ENCODE results near the gene ZNF207. TPM values are rescaled to one million over a fixed set of nuclear protein-coding genes. Genes with fewer than 3 reads are reported as not detected.
"Not testable (repeated sequence)": the region's sequence is repeated elsewhere in the genome, so short reads cannot be mapped to it uniquely, and the experiment has no call there.

ZNF207 gene
- total RNA-seq, 1 donor from 2014 or later, result 76.1 TPM

DNA sequence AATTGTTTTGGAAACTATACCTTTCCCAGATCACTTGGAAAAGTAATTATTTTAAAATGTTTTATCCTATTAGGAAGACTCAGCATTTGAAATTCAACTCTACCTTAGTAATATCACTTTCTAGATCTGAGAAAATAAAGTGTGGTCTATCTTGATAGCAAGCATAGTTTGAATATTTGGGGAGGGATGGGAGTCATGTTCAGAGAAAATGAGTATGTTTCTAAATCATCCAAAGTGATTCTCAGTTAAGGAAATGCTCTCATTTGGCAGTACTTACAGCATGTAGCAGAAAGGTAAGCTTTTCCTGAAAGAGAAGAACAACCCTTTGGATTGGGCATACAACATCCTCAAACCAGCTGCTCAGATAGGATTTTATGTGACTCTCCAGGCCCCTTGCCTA is 14.9 kb upstream of the ZNF207 start:
- no peak for DNase-seq (ENCODE audit: low spot score)

DNA sequence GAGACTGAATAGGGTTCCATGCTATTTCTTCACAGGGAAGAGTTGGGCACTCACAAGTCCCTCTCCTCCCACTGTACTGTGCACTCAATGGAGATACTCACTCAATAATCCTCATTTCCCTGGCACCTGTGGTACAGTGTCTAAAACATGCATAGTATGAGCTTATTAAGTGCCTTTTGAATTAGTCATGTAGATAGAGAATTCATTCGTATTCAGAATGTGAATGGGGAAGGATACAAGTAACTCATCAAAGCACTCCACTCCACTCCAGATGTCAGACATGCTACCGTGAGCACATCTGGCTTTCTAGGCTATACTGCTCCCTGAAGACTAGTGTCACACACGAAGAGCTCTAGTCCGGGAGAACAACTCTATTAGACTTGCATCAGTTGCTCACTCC is 14.3 kb upstream of the ZNF207 start:
- no peak for DNase-seq (ENCODE audit: low spot score)

DNA sequence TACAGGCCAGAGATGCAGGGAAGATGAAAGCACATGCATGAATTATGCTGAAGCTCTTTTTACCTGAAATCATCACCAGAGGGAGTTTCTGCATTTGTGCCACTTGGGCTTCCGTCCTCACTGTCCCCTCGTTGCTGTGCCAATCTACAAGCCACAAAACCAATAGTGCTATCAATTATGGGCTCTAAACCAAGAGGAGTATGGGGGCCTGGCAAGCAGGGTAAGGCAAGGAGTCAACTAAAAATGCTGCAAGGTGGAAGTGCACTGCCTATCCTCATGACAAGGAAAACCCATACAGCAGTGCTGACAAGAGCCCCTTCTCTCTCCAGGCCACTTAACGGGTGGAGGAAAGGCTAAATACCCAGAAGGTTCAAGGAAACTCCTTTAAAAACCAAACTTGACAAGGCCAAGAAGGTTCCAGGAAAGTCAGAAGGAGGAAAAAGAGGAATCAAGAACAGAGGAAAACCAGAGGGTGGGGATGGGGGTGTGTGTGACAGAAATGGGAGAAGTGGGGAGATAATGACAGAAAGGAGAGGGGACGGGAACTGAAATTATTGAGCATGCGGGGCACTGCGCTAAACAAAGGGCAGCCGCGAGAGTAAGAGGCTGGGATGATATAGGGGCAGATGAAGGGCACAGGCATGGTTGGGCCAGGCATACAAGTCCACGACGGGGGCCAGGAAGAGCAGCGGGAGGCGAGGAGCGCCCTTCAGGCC is 8.7 kb upstream of the ZNF207 start:
- DNase-seq (ENCODE audit: low spot score), result peak; percentile 23

DNA sequence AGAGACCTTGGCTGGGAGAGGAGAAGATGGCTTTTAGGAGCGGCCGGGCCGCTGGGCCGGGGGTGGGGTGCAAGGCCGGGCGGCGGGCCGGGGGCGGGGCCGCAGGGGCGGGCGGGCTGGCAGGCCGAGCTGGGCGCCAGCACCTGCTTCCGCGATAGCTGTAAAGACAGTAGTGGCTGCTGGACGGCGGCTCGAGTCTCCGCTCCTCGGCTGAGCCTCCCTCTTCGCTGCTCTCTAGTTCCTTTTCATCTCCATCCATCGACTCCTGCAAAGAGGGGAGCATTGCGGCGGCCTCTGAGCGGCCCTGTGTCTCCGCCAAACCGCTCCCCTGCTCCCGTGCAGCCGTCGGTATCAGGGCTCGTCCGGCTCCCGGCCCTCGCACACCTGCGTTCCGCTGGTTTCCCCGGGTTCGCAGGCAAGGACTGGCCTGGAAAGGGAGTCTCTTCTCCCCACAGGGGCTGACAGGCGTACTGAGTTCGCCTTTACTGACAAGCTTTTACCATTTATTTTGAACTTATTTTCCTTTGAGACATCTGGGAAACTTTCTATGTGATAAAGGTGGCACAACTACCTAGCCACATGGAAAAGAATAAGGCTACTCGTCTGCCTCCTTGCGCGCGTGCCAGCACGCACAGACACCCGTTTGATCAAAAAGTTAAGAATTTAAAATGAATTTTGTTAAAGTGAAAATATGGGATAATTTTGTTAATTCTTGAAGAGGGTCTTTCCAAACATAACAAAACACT is 7.9 kb upstream of the ZNF207 start, which contains the start of gene C17orf75:
C17orf75 (minus strand) TSS at position 317 of the 746 bp plus-strand sequence; CDS start at position 283, 34 bp downstream.
- peak; percentile 75 for DNase-seq (ENCODE audit: low spot score)

DNA sequence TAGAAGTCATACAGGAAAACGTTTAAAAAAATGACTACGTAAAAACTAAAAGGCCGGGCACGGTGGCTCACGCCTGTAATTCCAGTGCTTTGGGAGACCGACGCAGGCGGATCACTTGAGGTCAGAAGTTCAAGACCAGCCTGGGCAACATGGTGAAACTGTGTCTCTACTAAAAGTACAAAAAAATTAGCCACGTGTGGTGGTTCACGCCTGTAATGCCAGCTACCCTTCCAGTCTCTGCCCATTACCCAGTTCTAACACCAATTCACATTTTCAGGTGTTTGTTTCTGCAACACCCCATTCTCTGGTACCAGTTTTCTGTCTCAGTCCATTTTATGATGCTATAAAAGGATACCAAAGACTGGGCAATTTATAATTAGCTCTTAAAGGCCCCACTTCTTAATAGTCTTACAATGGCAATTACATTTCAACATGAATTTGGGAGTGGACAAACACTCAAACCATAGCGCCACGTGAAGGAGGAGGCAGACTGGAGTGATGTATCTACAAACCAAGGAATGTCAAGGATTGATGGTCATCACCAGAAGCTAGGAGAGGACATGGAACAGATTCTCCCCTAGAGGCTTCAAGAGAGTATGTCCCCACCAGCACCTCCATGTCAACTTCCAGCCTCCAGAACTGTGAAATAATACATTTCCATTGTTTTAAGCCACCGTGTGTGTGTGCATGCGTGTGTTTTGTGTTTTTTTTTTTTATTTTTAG is 7.2 kb upstream of the ZNF207 start:
- DNase-seq (ENCODE audit: low spot score), result no peak

DNA sequence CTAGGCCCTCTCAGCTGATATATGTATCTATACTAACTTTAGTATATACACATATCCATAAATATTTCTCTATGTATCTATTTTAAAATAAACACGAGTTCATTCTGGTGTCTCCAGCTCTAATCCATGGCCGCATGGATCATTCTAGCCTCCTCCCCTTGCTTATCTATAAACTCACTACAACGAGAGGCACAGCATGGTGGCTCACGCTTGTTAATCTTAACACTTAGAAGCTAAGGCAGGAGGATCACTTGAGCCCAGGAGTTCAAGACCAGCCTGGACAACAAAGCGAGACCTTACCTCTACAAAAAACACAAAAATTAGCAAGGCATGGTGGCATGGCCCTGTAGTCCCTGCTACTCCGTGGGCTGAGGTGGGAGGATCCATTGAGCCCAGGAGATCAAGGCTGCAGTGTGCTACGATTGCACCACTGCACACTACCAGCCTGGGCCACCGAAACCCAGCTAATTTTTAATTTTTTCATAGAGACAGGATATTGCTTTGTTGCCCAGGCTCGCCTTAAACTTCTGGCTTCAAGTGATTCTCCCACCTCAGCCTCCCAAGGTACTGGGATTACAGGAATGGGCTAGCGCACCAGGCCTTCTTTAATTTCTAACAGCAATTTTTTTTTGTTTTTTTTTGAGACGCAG is 3.9 kb upstream of the ZNF207 start:
- no peak for DNase-seq (ENCODE audit: low spot score)

DNA sequence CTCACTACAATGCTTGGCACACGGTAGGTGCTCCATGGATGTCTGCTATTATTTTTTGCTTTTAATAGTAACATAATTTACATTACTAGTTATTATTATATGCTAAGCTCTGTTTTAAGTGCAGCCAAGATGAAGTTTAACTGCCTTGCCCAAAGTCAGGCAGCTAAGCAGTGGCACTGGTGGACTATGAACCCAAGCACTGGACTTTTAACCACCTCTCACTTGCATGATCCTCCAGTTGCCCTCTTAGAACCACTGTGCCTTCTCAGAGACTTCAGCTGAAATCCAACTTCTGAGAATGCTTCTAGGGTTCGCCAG is 1.5 kb upstream of the ZNF207 start:
- DNase-seq (ENCODE audit: low spot score), result no peak

DNA sequence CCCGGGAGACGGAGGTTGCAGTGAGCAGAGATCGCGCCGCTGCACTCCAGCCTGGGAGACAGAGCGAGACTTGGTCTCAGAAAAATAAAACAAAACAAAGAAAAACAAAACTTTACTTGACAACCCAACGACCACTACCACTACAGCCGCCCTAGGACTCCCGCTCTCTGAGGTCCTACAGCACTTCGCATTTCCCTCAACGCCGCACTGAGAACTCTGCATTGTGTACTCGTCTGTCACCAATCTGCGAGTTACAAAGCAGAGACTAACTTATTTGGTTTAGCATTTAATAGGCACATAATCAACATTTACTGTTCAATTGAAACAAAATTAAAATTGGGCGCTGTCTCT is 479 bp upstream of the ZNF207 start:
- no peak for DNase-seq (ENCODE audit: low spot score)

DNA sequence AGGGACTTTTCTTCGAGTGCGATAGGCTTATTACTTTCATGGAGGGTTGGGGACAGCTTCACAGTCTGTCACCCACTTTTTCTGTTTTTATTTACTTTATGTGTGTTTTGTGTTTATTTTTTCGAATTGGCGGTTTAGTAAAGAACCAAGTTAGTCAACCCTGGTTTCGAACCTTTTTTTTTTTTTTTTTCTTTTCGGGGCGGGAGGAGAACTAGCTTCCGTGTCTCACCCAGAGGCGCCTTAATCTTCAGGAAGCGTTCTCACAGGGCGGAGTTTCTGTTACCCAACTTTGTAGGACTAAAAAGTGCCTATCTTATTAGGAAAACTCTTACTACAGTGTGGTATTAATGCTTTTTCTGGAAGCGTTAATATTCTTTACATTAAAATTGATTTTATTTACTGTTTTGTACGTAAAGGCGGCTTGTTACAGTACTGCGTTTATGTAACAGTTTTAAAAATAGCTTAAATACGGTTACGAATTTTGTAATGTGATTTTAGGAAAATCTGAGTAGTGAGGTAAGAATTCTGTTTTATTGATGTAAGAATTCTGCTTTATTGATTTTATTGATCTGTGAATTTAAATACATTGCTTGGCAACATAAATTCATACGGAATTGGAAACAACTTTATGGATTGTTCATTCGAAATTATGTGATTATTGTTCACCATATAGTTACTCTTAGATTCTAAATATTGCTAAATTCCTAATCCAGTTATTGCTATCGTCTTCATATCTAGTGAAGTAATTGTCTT is 885 bp downstream of the ZNF207 start:
- DNase-seq (ENCODE audit: low spot score), result peak; percentile 85

DNA sequence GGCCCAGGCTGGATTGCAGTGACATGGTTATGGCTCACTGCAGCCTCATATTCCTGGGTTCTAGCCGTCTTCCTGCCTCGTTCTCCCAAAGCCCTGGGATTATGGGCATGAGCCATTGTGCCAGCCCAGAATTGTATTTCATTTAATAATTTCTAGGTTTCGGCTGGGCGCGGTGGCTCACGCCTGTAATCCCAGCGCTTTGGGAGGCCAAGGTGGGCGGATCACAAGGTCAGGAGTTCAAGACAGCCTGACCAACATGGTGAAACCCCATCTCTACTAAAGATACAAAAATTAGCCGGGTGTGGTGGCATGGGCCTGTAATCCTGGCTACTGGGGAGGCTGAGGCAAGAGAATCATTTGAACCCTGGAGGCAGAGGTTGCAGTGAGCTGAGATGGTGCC is 2.8 kb downstream of the ZNF207 start:
- not testable (repeated sequence) for DNase-seq (ENCODE audit: low spot score)

DNA sequence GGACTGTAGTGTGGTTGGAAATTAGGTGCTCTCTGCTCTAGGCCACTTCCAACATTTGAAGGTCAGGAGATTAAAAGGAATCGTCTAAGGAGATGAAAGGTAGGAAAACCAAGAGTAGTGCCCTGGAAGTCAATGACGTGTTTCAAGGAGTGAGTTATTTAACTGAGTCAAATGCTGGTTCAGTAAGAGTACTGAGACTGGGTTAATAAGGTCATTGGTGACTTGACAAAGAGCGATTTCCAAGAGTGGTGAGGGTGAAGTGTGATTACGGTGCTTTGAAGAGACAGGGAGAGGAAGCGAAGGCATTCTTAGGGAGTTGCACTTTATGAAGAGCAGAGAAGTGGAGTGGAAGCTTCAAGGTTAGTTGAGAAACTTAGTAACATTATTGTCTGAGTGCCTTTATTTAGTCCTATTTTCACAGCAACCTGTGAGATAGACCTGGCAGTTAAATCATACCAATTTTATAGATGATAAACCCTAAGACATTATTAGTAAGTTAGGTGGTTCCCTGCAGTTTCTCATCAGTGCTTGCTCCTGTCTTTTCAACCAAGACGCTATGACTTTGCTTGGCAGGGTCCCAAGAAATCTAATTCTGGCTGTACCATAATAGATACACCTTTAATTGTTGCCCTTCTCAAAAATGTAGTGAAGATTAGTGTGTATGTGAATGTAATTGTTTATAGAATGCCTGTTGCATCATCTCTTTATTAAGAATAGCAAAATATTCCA is 5.9 kb downstream of the ZNF207 start:
- no peak for DNase-seq (ENCODE audit: low spot score)

DNA sequence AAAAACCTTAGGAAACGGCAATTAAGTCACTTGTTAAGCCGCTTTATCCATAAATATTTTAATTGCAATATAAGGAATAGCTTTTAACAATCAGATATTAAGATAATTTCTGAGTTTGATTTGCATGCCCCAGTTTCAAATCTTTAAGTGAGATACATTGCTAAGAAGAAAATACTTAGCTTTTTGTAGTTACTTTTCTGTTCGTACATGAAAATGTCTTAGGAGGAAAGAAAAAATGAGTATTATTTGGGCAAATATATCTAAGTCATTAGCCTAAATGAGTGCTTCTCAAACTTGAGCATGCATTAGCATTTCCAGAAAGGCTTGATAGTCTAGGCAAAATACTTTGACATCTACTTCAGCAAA is 6.4 kb downstream of the ZNF207 start:
- no peak for DNase-seq (ENCODE audit: low spot score)

DNA sequence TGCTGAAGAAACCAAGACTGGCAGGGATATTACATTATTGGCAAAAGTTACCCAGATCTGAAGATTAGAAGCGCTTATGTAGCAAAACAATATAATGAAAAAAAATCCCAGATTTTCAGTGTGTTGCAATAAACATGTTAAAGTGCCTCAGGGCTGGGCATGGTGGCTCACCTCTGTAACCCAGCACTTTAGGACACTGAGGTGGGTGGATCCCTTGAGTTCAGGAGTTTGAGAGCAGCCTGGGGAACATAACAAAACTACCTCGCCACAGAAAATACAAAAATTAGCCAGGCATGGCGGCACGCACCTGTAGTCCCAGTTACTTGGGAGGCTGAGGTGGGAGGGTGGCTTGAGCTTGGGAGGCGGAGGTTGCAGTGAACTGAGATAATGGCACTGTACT is 6.8 kb downstream of the ZNF207 start:
- no peak for DNase-seq (ENCODE audit: low spot score)

DNA sequence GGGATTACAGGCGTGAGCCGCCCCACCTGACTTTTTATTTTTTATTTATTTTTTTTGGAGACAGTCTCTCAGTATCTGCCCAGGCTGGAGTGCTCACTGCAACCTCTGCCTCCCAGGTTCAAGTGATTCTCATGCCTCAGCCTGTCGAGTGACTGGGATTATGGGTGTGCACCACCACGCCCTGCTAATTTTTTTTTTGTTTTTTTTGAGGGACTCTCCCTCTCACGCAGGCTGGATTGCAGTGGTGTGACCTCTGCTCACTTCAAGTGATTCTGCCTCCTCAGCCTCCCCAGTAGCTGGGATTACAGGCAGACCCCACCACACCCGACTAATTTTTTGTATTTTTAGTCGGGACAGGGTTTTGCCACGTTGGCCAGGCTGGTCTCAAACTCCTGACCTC is 7.7 kb downstream of the ZNF207 start:
- DNase-seq (ENCODE audit: low spot score), result no peak

DNA sequence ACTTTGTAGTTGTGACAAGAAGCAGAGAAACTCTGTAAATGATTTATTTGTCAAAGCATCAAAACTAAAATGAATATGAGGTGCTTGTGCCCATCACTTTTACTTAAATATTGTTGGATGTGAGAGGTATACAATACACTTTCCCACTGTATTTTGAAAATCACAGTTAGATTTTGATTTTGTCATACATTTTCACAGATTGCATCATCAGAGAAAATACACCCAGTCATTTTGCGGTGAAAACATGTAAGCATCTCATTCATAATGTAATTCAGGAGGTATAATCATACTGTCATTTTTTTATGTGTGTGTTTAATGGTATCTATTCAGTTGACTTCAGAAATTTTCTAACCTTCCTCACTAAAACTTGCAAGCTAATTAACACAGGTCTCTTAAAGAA is 11.3 kb downstream of the ZNF207 start:
- DNase-seq (ENCODE audit: low spot score), result no peak

DNA sequence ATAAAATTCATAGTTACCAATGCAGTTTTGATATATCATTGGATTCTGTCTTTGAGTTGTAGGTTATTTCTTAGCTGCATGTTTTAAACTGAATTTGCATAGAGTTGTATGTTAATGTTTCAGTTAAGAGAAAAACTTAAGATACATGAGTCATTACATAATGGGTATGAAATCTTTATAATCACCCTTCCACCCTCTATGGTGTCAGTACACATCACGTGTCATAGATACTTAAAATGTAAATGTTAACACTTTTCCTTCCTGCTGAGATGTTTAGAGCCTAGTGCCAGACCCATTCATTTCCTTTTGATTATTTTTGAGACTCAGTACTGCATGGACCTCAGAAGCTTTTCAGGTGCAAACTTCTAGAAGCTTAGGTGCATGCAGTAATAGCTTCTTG is 20.5 kb downstream of the ZNF207 start:
- no peak for DNase-seq (ENCODE audit: low spot score)

DNA sequence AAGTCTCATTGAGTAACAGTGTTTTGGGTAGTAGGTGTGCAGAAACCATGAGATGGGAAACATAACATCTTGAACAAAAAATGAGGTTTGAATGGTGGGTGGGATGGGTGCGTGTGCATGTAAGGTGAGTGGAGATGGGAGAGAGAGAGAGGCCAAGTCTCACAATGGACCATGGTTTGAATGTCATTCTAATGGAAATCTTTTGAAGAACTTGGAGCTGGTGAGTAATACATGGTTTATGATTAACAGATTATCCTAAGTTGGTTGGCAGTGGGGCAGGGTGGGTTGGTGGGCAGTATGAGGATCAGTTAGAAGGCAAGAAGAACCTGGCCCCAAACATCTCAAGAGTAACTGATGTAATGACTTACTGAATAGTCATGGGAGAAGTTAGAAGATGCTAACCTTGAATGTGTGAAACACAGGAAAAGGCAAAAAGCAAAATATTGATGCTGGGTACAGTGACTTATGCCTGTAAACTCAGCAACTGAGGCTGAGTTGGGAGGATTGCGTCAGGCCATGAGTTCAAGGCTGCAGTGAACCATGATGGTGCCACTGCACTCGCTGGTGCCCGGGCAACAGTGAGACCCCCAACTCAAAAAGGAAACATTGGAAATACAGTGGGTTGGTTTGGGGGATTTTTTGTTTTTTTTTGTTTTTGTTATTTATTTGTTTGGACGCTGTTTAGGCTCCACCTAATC is 32.7 kb downstream of the ZNF207 start:
- no peak for DNase-seq (ENCODE audit: low spot score)

DNA sequence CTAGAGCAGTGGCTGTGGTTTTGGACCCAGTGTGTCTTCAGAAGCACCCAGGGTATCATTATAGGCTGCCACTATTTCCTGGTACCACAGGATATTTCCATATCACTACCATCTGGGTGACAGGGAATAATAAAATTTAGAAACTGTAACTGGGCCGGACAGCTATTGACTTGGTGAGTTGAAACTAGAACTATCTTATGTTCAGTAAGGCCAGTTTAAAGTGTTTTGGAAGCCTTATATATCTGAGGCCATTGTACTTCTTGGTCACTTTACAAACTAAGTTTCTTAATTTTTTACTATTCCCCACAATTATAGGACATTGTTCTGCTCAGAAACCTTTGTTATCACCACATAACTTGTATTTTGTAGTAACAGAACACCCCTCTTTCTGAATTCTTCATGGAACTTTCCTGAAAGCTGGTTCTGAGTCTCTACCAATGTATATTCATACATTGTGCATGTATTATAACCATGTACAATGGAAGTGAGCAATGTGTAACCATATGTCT is 34.0 kb downstream of the ZNF207 start:
- DNase-seq (ENCODE audit: low spot score), result no peak

DNA sequence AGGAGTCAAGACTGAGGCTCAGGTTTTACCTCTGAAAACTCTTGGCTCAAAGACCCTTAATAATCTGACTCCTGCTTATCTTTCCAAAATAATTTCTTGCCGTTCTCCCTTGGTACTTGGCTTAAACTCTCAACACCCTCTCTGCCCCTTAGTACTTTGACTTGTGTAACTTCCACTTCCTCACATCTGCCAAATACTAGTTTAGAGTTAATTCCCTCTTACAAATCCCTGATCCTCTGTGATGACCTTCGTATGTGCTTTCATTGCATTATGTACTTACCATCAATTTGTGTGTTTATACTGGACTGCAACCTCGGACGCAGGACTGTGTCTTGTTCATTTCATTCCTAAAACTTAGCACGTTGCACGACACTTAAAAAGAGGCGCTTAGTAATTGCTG is 35.2 kb downstream of the ZNF207 start:
- DNase-seq (ENCODE audit: low spot score), result no peak

DNA sequence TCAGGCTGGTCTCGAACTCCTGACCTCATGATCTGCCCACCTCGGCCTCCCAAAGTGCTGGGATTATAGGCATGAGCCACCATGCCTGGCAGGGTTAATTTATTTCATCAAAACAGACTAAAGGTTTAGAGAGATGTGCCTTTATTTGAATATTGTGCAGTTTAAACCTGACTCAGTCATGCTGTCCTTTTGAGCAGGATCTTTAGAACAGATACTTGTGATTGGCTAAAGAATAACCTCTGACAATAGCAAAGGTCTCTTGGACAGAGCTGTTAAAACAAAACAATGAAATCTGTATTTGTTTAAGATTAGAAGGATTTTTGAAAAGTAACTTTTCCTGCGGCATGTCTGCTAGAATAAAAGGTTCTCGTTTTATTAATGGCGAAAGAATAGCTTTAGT is 36.0 kb downstream of the ZNF207 start:
- no peak for DNase-seq (ENCODE audit: low spot score)

All from umbilical cord (tissue), 2 donors.